GM18873 (cell line): Measurements from ENCODE around the gene MDM1.

Experiments
- ATAC-seq: cut with Tn5 transposase; IDR thresholded peaks from one replicate; pipeline ENCODE4 v1.9.1; 2021; ENCODE audit warnings: mild to moderate bottlenecking, moderate library complexity, moderate number of reproducible peaks; ENCODE audit not compliant: unreplicated experiment, low FRiP score

Gene MDM1

GRCh38 chr12:68280240-68280639 is 51.9 kb downstream of the MDM1 start:
- ATAC-seq = no peak

DNA sequence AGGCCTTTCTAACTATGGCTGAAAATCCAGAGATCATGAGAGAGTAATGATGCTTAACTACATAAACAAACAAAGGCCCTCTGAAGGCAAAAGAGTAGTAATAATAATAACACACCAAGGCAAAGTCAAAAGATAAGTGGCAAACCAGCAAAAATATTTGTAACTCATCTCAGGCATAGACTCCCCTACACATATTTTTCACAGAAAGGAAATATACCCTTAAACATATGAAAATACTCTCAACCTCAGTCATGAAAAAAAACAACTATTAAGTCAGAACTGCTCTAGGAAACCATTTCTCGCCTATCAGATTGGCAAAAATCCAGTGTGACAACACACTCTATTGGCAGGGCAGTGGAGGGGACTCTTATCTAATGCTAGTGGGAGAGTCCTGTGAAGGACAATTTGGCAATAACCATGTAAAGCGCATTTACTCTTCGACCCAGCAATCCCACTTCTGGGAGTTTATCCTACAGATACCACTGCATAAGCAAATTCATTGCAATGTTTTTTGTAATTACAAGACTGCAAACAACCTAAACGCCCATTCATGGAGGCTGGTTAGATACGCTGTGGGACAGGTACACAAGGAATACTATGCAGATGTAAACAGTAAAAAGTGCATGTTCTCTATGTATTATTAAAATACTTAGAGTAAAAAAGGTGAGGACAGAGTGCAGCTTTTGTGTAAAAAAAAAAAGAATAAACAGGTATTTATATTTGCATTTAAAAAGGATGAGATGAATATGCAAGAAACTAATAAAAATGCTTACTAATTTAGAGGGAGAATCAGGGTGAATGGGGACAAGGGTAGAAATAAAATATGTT is 52.7 kb downstream of the MDM1 start:
- no peak for ATAC-seq

GRCh38 chr12:68276402-68276930 is 55.7 kb downstream of the MDM1 start:
- no peak for ATAC-seq

DNA sequence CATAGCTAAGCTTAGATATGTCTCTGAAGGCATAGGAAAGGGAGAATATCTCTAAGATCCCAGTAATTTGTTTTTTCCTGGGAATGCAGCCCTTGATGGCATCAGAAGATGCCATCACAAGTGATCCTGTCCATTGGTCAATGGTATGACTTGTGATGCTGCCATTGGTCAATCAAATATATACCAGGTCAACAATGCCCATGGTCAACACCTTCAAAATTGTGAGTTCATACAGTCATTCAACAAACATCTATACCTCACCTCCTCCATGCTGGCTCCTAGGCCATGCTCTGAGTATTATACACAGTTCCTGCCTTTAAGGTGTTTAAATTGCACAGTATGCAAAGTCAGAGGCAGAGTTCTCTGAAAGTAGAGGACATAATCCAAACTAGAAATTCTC is 59.4 kb downstream of the MDM1 start:
- no peak for ATAC-seq

- ATAC-seq = no peak
Measured at GRCh38 chr12:68271346-68271745, 60.8 kb downstream of the MDM1 start.

DNA sequence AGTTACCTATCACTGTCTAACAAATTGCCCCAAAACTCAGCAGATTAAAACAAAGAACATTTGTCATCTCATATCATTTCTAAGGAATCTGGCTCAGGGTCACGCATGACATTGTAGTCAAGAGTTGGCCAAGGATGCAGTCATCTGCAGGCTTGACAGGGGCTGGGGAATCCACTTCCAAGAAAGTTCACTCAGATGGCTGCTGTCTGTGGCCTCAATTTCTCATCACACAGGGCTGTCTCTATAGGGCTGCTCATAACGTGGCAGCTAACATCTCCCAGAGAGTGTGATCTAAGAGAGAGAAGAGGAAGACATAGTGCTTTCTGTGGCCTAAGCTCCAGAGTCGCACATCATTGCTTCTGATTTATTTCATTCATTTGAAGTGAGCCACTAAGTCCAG is 61.8 kb downstream of the MDM1 start:
- no peak for ATAC-seq

DNA sequence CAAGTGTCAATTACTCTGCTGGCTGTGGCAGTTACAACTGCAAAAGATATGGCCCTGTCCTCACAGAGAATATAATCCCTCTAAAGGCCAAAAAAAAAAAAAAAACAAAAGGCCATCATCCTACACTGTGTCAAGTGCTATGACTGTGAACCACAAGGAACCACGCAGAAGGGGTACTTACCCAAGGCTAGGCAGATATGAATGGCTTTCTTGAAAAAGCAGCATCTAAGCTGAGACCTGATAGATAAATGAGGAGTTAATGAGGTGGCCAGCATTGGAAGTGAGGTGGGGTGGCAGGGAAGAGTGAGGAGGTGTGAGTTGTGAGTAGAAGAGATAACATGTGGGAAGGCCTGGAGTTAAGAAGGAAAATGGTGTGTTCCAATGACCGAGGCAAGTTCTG is 62.4 kb downstream of the MDM1 start:
- no peak for ATAC-seq

DNA sequence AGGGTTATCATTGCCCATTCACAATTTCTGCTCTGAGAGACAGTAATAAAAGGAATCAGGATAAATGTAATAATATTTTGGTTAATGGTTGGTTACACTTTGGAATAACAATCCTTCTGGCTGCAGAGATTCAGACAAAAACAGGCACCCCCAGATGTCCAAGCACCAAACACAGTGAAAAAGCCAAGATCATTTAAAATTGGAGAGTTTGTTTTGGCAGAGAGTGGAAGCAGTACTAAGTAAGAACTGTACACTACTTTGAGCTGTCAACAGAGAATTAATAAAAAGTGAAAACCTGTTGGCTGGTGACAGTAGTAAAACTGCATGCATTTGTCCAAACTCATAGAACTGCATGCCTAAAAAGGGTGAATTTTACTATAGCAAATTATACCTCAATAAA is 63.2 kb downstream of the MDM1 start:
- ATAC-seq = no peak

GRCh38 chr12:68267892-68268396 is 64.2 kb downstream of the MDM1 start:
- no peak for ATAC-seq

GRCh38 chr12:68264857-68265256 is 67.3 kb downstream of the MDM1 start:
- ATAC-seq = no peak

GRCh38 chr12:68264158-68264855 is 67.9 kb downstream of the MDM1 start:
- no peak for ATAC-seq

- no peak for ATAC-seq
Measured at GRCh38 chr12:68263366-68263765, 68.8 kb downstream of the MDM1 start.

DNA sequence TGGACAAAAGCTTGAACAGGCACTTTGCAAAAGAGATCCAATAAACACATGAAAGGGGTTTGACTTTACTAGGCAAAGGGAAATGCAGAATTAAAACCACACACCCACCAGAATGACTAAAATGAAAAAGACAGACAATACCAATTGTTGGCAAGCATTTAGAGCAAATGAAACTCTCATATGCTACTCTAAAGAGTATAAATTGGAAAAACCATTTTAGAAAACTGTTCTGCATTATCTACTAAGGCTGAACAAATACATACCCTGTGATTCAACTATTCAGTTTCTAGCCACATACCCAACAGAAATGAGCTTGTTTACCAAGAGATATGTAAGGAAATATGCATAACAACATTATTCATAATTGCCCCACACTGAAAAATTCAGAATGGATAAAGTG is 70.3 kb downstream of the MDM1 start:
- no peak for ATAC-seq

DNA sequence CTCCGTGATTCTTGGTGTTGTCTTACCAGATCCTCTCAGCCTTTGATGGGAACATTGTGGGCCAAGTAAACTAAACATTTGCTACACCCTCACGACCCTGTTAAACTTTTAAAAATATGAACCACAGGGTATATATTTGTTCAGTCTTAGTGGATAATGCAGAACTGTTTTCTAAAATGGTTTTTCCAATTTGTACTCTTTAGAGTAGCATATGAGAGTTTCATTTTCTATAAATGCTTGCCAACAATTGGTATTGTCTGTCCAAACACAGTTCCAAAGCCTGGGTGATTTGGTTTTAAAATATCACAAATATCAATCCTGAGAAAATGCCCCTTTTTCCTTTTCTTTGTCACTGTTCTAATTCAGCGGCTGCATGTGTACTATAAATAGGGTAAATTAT is 72.0 kb downstream of the MDM1 start:
- no peak for ATAC-seq

DNA sequence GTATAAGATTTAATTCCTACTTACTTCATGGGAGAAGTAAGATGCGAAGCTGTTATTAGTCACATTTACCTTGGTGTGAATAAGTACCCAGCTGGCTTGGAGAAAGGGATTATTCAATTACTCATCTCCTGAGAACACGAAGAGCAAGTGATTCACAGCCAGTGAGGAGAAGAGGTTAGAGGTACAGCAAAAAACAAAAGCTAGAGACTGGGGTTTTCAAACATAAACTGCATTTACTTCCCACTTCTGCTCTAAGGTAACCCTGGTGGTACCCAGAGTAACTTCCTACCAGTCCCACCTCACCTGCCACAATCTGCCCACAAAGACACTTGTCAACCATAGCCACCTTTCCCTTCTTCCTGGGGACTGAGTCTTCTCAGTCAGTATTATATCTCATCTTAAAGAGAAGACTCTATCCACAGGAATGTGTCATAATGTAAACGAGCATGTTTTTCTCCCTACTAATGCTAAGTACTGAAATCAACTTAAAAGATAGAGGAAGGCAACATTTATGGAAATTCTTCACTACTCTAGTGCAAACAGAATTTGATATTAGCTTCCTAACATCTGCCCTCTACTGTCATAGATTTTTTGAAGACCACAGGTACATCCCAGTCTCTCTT is 72.7 kb downstream of the MDM1 start:
- no peak for ATAC-seq

DNA sequence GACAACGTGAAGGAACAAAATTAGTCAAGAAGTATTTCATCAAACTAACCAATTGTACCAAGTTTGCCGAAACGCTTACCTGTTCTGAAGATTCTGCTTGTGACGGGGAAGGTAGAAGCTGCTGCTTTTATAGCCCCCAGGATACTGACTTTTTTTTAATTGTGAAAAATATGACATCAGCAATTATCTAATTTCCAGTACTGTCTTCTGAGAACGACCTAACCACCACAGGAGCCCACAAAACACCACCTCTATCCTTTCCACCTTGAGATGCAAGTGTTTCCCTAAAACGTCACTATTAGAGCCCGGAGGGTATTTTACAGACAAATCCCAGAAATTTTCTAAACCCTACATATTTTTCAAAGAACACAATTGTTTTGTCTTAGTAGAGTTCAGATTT is 78.7 kb downstream of the MDM1 start, which contains the start of gene IL22:
Gene IL22, minus strand, starts transcription at position 101 of the 400 bp plus-strand sequence. CDS start 156 bp downstream, outside the sequence.
- no peak for ATAC-seq

DNA sequence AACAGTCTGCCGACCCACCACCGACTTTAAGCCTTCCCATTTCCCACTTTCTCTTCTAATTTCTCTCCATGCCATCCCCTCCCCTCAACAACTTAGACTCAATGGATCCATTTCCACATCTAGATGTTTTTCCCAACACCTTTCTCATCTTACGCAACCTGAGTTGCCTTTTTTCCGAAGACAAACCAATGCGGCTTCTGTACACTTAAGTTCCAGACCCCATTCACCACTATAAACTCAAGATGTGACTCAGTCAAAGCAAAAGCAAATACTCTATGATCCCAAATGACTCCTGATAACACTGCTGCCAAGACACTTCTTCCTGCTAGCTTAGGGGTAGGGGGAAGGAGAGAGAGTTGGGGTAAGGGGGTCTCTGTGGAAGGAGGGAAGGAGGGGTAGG is 80.1 kb downstream of the MDM1 start:
- ATAC-seq = no peak

- ATAC-seq = no peak
Measured at GRCh38 chr12:68250454-68250853, 81.7 kb downstream of the MDM1 start.

DNA sequence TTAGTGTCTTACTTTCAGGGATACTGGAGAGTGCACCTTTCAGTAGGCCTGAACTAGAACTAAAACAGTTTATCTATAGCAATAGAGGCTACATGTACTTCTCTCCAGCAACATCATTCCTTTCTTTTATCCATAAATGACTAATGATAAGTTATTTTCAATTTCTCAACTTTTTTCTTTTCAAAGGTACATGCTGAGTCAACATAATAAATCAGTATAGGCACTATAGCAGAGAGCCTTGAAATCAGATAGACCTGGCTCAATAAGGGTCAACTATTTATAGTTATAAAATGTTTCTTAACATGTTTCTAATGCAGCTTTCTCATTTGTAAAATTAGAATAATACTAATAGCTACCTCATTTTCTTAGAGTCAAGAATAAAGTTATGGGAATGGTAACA is 84.4 kb downstream of the MDM1 start:
- ATAC-seq = no peak

GRCh38 chr12:68246350-68246749 is 85.8 kb downstream of the MDM1 start:
- no peak for ATAC-seq
